Liver (tissue), 9 donors: Measurements from ENCODE around the gene ZEB1. TPM values are rescaled to one million over a fixed set of nuclear protein-coding genes. Genes with fewer than 3 reads are reported as not detected.

Experiments
- DNase-seq: peaks from one replicate; pipeline ENCODE4 v3.0.0-alpha.2; 2017; ENCODE audit warnings: low spot score
- H3K27ac ChIP-seq, 2 donors: one replicate each; pipeline ENCODE4 v1.7.0; 2013; ENCODE audit warnings: inconsistent platforms in 2 of 2, low read length in 2 of 2, control low read depth in 1 of 2, low read depth in 1 of 2, mild to moderate bottlenecking in 1 of 2
- H3K27me3 ChIP-seq, 4 donors: one replicate each; pipeline versions ENCODE4 v1.6.1 to v1.7.0; 2013; ENCODE audit warnings: low read length in 3 of 4, inconsistent platforms in 1 of 4, mild to moderate bottlenecking in 1 of 4, moderate library complexity in 1 of 4; ENCODE audit not compliant: control insufficient read depth in 4 of 4, insufficient read depth in 4 of 4
- H3K36me3 ChIP-seq, 4 donors: one replicate each; pipeline versions ENCODE4 v1.6.1 to v1.7.0; 2013; ENCODE audit warnings: low read length in 3 of 4, mild to moderate bottlenecking in 3 of 4, low read depth in 1 of 4, moderate library complexity in 1 of 4; ENCODE audit not compliant: control insufficient read depth in 4 of 4, insufficient read depth in 3 of 4
- H3K4me1 ChIP-seq, 4 donors: one replicate each; pipeline versions ENCODE4 v1.6.1 to v1.7.0; 2013; ENCODE audit warnings: low read length in 3 of 4, mild to moderate bottlenecking in 3 of 4, moderate library complexity in 1 of 4; ENCODE audit not compliant: control insufficient read depth in 4 of 4, insufficient read depth in 4 of 4
- H3K4me3 ChIP-seq, 3 donors: one replicate each; pipeline versions ENCODE4 v1.6.1 to v1.7.0; 2013; ENCODE audit warnings: low read length in 3 of 3, control low read depth in 1 of 3, low read depth in 1 of 3, mild to moderate bottlenecking in 1 of 3
- H3K9ac ChIP-seq, 2 donors: one replicate each; pipeline ENCODE4 v1.7.0; 2013; ENCODE audit warnings: low read length in 2 of 2, mild to moderate bottlenecking in 2 of 2, moderate library complexity in 2 of 2, control low read depth in 1 of 2, low read depth in 1 of 2
- H3K9me3 ChIP-seq, 4 donors: one replicate each; pipeline versions ENCODE4 v1.6.1 to v1.7.0; 2013; ENCODE audit warnings: low read length in 3 of 4; ENCODE audit not compliant: control insufficient read depth in 4 of 4
- EGR1 ChIP-seq, 2 donors: IDR thresholded peaks; 2 replicates each; pipeline ENCODE4 v1.6.1; 2016 to 2018; ENCODE audit warnings: antibody characterized with exemption in 2 of 2, low read depth in 2 of 2
- FOXA1 ChIP-seq: IDR thresholded peaks from 2 replicates; pipeline ENCODE4 v1.6.1; 2016; ENCODE audit warnings: antibody characterized with exemption
- GABPA ChIP-seq, 2 donors: IDR thresholded peaks in 1 of 2; conservative IDR thresholded peaks in 1 of 2; 2 replicates each; pipeline ENCODE4 v1.6.1; 2016; ENCODE audit warnings: antibody characterized with exemption in 2 of 2, mild to moderate bottlenecking in 1 of 2, moderate library complexity in 1 of 2
- HNF4A ChIP-seq, 2 donors: conservative IDR thresholded peaks; 2 replicates each; pipeline ENCODE4 v1.6.1; 2016; ENCODE audit warnings: antibody characterized with exemption in 2 of 2, mild to moderate bottlenecking in 2 of 2
- HNF4G ChIP-seq: IDR thresholded peaks from 2 replicates; pipeline ENCODE4 v1.6.1; 2016; ENCODE audit warnings: antibody characterized with exemption
- JUND ChIP-seq, 2 donors: IDR thresholded peaks; 2 replicates each; pipeline ENCODE4 v1.6.1; 2016; ENCODE audit warnings: antibody characterized with exemption in 2 of 2
- RAD21 ChIP-seq, 2 donors: IDR thresholded peaks; 2 replicates each; pipeline ENCODE4 v1.6.1; 2016; ENCODE audit warnings: antibody characterized with exemption in 2 of 2, mild to moderate bottlenecking in 2 of 2
- SP1 ChIP-seq: IDR thresholded peaks from 2 replicates; pipeline ENCODE4 v1.6.1; 2018; ENCODE audit warnings: antibody characterized with exemption, mild to moderate bottlenecking
- TAF1 ChIP-seq: conservative IDR thresholded peaks from 2 replicates; pipeline ENCODE4 v1.6.1; 2016; ENCODE audit warnings: antibody characterized with exemption, mild to moderate bottlenecking
- YY1 ChIP-seq: IDR thresholded peaks from 2 replicates; pipeline ENCODE4 v1.6.1; 2016; ENCODE audit warnings: antibody characterized with exemption, mild to moderate bottlenecking
- WGBS: extraction: QIAGEN DNeasy Blood & Tissue Kit; methylation state at CpG from one replicate; pipeline ENCODE4 v1.1.7; 2013; 5-methylcytosine and 5-hydroxymethylcytosine counted together
- polyA plus RNA-seq, 2 donors: library from polyadenylated mRNA; stranded (reverse) in 1 of 2; unstranded in 1 of 2; fragments of 200-250 nt in 1 of 2; fragments of >200 nt in 1 of 2; fragmentation: Nextera tagmentation in 1 of 2; extraction: Ambion mirVana in 1 of 2; gene quantifications; one replicate each; pipeline versions ENCODE4 v1.2.1 to v1.2.3, GENCODE V29; 2013 to 2015
- total RNA-seq, 2 donors: library from RNA; depleted of rRNA; stranded (reverse); fragments of >200 nt; gene quantifications; one replicate each; pipeline ENCODE4 v1.2.3, GENCODE V29; 2014
- TF ChIP-seq, protein P1 (sequence below): IDR thresholded peaks from 2 replicates; pipeline ENCODE4 v1.6.1; 2016; ENCODE audit warnings: antibody characterized with exemption
- TF ChIP-seq, protein P2 (sequence below): IDR thresholded peaks from 2 replicates; pipeline ENCODE4 v1.6.1; 2016; ENCODE audit warnings: antibody characterized with exemption
- TF ChIP-seq, protein P3 (sequence below): IDR thresholded peaks from 2 replicates; pipeline ENCODE4 v1.6.1; 2016; ENCODE audit warnings: antibody characterized with exemption
- donor health status: healthy.
- donor health status: healthy.
- donor health status: healthy.
- donor health status: healthy.
- donor health status: healthy.

ZEB1 gene
- total and polyA plus RNA-seq, 4 donors: 3.2 to 19.6 (median 6.5) TPM

DNA sequence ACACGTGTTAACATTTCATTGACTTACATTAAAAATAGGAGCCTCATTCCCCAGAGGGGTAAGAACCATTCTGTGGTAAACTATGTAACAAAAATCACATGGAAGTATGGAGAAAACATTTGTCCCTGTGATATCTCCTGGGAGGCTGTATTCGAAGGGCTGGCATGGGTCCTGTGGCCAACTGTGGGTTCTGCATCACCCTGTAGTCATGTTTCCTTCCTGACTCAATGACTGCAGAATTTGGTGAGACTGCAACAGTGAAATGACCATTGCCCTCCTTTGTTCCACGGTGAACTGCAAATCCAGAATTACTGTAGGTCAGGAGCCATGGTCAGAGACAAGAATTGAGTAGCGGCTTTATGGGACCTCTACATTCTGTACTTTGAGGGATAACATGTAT is 3.6 kb upstream of the ZEB1 start (continued):
- TF ChIP-seq, protein P1, sequence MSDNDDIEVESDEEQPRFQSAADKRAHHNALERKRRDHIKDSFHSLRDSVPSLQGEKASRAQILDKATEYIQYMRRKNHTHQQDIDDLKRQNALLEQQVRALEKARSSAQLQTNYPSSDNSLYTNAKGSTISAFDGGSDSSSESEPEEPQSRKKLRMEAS: no peak
- TF ChIP-seq, protein P2, sequence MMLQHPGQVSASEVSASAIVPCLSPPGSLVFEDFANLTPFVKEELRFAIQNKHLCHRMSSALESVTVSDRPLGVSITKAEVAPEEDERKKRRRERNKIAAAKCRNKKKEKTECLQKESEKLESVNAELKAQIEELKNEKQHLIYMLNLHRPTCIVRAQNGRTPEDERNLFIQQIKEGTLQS: no peak
- TF ChIP-seq EGR1 (IDR thresholded peaks at IDR 0.05; ENCODE audit: low read depth in 2 of 2) (no peak), FOXA1 (no peak), HNF4A (conservative IDR thresholded peaks at IDR 0.05) (no peak), RAD21 (IDR thresholded peaks at IDR 0.05) (no peak), SP1 (no peak), TAF1 (no peak), YY1 (no peak)
- TF ChIP-seq, protein P3, sequence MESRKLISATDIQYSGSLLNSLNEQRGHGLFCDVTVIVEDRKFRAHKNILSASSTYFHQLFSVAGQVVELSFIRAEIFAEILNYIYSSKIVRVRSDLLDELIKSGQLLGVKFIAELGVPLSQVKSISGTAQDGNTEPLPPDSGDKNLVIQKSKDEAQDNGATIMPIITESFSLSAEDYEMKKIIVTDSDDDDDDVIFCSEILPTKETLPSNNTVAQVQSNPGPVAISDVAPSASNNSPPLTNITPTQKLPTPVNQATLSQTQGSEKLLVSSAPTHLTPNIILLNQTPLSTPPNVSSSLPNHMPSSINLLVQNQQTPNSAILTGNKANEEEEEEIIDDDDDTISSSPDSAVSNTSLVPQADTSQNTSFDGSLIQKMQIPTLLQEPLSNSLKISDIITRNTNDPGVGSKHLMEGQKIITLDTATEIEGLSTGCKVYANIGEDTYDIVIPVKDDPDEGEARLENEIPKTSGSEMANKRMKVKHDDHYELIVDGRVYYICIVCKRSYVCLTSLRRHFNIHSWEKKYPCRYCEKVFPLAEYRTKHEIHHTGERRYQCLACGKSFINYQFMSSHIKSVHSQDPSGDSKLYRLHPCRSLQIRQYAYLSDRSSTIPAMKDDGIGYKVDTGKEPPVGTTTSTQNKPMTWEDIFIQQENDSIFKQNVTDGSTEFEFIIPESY: no peak

DNA sequence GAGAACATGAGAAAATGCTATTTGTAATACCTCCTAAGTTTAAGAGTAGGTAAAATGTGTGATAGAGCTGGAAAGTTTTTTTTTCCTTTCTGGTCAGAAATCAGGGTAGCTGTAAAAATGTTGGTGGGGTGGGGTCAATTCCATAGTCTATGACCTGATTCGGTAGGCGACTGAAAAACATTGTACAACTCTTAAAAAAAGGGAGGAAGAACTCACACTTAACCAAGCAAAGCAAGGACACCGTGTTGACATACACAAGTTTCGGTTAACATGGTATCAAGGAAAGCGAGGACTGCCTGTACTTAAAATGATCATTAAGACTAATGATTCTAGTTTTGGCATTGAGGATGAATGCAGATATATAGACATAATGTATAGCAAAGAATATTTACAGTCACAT is 1.8 kb upstream of the ZEB1 start:
- H3K9me3 ChIP-seq: no peaks in the 10 kb centered on the region

More for the DNA sequence above, 1.8 kb upstream of the ZEB1 start:
- no peak overlapping the region for H3K9ac ChIP-seq
- H3K27ac ChIP-seq: no peak overlapping the region
- peaks cover 0 to 15% (median 3%) of the 10 kb centered on the region in 4 donors for H3K4me1 ChIP-seq
- DNase-seq: no peak
- 96% methylated on average over 5 of the region's 5 CpGs for WGBS
- no peak for TF ChIP-seq RAD21 (IDR thresholded peaks at IDR 0.05)
- TF ChIP-seq HNF4G: no peak
- TF ChIP-seq, protein P2: no peak
- TF ChIP-seq YY1: no peak
- TF ChIP-seq EGR1 (IDR thresholded peaks at IDR 0.05; ENCODE audit: low read depth in 2 of 2): no peak
- no peak for TF ChIP-seq JUND (IDR thresholded peaks at IDR 0.05)
- TF ChIP-seq TAF1: no peak
- TF ChIP-seq, protein P1: no peak
- TF ChIP-seq, protein P3: no peak
- no peak for TF ChIP-seq GABPA (IDR thresholded peaks at IDR 0.05 in 1 of 2, conservative IDR thresholded peaks at IDR 0.05 in 1 of 2)
- H3K36me3 ChIP-seq: no peaks in the 10 kb centered on the region
- H3K27me3 ChIP-seq: no peaks in the 10 kb centered on the region
- H3K4me3 ChIP-seq: no peak overlapping the region
